HG03378 (cell line): Measurements from ENCODE around the gene IFT57.

Source experiments
- ATAC-seq: cut with Tn5 transposase; IDR thresholded peaks from one replicate; pipeline ENCODE4 v1.9.1; 2021; ENCODE audit warnings: mild to moderate bottlenecking, moderate library complexity; ENCODE audit not compliant: unreplicated experiment

IFT57 gene

GRCh38 chr3:108221393-108221792 lies 831 bp downstream of the IFT57 start:
- no peak for ATAC-seq

GRCh38 chr3:108219336-108219735 lies 2.9 kb downstream of the IFT57 start:
- peak; percentile 20 for ATAC-seq

DNA sequence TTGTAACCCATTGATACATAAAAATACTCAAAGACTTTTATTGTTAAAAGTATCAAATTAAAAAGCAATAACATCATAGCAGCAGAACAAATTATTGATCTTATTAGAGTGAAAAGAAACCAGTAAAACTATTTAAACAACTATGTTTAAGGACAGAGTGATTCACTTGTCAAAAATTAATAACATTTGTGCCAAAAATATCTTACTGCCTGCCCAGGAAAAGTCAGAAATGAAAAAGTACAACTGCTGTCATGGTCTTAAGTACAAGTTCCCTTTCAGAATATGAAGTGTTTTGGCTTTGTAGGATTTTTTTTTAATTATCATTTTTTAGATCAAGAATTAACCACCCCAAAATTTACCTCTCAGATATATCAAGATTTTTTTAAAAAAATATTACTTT lies 3.4 kb downstream of the IFT57 start:
- no peak for ATAC-seq

DNA sequence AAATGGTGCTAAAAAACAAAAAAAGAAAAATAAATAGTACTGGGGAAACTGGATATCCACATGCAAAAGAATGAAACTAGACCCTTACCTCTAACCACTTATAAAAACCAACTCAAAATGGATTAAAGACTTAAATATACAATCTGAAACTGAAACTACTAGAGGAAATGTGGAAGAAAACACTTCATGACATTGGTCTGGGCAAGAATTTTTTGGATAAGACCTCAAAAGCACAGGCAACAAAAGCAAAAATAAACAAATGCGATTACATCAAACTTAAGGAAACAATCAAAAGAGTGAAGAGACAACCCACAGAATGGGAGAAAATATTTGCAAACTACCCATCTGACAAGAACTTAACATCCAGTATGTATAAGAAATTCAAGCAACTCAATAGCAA lies 6.4 kb downstream of the IFT57 start:
- ATAC-seq: no peak

- peak; percentile 44 for ATAC-seq
Measured at GRCh38 chr3:108209579-108209978, 12.6 kb downstream of the IFT57 start.

GRCh38 chr3:108208831-108209230 lies 13.4 kb downstream of the IFT57 start:
- ATAC-seq: peak; percentile 92

DNA sequence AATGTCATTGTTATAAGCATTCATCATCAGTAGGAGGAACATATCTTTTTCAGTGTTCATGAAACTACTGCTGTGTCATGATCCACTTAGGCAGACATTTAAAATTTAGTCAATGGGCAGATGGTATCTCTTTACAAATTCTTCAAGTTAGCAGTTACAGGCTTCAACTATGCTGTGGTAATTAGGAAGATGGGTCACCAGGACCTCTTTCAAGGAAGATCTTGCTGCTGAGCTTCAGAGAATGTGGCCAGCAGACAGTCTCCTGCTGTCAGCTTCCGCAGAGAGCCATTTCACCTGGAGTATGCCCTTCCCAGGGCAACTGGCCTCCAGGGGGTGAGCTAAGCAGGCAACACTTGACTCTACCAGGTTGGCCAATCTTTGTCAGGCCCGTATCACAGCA lies 19.4 kb downstream of the IFT57 start:
- ATAC-seq: no peak

DNA sequence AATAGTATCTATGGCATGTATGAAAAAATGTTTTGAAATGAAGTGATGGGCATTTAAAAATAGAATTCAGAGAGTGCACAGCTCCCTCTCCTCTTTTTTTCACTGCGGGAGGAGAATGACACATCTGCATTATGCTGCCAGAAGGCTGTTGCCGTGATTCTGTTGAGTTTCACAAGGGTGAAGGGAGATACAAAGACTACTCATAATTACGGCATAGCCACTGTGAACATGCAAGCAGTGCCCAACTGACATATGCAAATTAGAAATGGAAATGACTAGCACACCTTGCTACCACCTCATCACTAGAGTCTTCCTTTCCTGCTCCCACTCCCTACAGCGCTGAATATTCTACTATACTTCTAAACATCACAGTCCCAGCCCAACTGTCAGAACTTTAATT lies 20.1 kb downstream of the IFT57 start:
- ATAC-seq: peak; percentile 64

DNA sequence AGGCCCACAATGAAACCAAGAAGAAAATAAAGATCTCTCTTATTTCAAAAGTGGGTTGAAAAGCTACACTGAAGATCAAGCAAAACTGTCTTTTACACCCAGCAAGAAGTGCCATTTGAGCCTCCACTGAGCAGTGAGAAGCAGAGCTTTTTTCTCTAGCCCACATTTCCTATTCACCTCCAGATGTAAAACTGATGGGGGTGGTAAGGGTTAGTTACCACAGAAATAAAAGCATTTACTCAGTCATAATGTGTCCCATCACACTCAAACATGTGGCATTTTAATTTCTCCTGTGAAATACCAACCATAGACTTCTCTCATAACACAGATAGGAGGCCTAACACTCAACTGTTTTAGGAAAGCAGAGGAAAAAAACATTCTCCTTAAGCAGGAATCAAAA lies 21.0 kb downstream of the IFT57 start:
- ATAC-seq: no peak

- no peak for ATAC-seq
Measured at GRCh38 chr3:108200578-108200977, 21.6 kb downstream of the IFT57 start.

- ATAC-seq: no peak
Measured at GRCh38 chr3:108200024-108200423, 22.2 kb downstream of the IFT57 start.

DNA sequence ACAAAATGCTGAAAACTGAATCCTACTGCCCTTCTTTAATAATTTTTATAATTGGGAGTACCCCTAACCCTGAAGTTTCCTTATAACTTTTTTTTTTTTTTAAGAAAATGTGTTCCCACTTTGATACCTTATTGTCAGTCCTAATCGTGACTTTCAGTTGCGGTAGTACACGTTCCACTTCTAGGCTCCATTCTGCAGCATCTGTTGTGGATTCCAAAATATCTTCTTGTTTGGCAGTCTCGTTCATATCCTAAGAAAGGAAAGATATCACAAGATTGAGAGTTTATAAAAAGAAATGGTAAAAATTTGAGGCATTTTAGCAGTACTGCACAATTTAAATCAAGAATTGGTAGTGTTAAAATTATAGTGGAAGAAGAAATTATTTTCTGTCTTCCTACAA lies 30.8 kb downstream of the IFT57 start:
- no peak for ATAC-seq

GRCh38 chr3:108190346-108190745 lies 31.9 kb downstream of the IFT57 start:
- no peak for ATAC-seq

DNA sequence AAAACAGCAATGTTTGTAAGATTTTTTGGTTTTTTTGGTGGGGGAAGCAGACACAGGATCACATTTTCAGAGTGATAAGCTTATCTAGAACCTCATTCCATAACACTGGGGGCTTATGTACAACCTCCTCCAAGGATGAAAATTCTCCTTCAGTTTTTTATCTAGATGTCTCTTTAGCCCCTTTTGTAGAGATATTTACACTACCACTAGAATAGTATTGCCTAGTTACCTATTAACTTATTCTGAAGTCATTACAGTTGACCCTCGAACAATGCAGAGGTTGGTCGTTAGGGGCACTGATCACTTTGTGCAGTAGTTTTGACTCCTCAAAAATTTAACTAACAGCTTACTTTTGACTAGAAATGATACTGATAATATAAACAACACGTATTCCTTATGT lies 32.8 kb downstream of the IFT57 start:
- ATAC-seq: no peak

DNA sequence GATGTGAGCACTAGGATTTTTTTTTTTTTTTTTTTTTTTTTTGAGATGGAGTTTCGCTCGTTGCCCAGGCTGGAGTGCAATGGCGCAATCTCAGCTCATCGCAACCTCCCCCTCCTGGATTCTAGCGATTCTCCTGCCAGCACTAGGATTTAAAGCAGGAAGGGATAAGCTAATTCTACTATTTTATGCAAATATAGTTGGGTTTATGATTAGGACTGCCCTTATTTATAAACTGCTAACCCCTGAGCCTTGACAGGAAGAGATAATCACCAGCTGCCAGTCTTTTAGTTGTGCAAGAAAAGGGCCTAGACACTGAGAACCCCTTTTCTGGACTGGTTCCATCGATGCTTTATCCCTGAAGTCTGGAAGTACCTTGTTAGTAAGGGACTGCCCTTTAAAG lies 36.7 kb downstream of the IFT57 start:
- ATAC-seq: no peak

DNA sequence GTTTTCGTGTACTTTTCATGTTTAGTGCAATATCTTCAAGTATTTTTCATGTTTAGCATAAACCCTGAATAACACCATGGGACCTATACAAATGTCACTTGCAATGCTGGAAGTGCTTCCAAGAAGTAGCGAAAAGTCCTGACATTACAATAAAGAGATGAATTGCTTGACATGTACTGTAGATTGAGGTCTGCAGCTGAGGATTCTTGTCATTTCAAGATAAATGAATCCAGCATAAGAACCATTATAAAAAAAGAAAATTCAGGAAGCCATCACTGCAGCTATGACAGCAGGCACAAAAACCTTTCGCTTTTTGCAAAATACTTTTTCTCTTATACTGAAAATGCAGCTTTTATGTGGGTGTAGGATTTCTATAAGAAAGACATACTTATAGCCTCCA lies 37.4 kb downstream of the IFT57 start:
- no peak for ATAC-seq

DNA sequence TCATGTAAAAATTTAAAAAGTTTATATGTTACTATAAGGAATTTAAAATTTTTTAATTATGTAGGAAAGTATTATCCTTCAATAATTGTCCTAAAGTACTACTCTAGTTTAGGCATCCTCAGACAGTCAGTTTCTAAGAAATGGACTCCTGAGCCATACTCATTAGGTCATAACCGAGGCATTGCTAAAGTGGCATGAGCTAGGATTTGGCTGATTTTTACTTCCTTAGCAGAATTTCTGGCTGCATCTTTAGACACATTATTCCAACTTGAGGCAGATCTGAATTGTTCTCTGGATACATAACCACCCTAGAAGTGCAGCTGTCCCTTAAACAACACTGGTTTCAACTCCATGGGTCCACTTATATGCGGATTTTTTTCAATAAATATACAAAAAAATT lies 38.3 kb downstream of the IFT57 start:
- ATAC-seq: no peak

DNA sequence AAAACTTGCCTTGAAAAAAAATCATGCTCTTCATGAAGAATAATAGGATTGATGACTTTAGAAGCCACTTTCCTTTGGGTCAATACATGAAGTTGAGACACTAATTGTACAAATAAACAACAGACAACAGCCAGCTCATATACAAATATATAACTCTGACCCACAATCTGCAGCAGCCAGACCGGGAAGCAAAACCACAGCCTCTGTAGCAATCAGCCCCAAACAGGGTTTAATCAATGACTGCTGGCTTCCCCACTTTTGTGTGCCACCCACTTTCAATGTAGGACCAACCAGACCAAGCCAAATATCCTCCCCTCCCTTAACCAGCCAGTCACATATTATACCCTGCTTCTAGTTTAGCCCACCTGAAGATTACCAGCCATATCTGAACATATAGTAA lies 39.0 kb downstream of the IFT57 start:
- no peak for ATAC-seq

DNA sequence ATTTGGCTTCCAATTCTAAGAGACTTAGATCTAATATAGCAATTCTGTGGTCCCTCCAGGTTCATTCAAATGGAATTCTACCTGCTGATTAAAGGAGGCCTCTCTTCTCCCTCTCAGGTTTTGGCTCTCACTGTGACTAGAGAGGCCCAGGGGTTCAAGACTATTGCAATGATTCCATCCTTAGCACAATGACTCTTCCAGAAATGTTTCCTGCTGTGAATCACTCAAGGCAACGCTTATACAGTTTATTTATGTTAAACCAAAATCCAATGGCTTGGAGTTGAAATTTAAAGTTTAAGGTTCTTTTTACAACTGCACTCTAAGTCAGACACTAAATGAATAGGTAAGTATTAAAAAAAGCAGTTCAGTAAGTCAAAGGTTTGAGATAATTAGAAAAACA lies 39.9 kb downstream of the IFT57 start:
- no peak for ATAC-seq

DNA sequence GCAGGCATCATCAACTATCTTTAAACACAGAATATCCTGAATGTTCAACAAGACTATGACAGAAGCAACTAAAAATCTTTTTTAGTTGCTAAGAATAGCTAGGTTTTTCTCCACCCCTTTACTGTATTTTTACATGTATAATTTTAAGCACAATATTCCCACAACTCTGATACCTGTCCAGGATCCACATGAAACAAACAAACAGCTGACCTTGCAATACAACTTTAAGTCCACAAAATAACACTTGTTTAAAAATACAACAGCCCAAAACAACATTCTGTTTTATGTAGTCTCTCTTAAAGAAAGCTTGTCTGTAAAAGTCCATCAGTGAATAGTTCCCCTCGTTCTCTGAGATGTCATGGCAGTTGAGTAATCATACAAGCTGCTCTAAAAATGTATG lies 41.1 kb downstream of the IFT57 start:
- ATAC-seq: no peak

- ATAC-seq: no peak
Measured at GRCh38 chr3:108180194-108180593, 42.0 kb downstream of the IFT57 start.

- ATAC-seq: no peak
Measured at GRCh38 chr3:108178676-108179075, 43.5 kb downstream of the IFT57 start.

DNA sequence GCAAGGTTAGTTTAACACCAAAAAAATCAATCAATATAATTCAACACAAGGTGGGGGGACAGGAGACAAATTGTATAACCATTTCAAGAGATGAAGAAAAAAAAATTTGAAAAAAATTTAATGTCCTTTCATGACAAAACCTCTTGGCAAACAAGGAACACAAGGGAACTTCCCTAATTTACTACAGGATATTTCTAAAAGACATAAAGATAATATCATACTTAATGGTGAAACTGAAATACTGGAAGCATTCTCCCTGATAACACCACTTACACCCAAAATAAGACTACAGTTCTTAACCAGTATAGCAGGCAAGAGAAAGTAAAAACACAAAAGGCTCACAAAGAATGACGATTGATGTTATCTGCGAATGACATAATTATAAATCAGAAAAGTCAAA lies 44.7 kb downstream of the IFT57 start:
- no peak for ATAC-seq

GRCh38 chr3:108175352-108175751 lies 46.9 kb downstream of the IFT57 start:
- ATAC-seq: no peak
